GM21515 (cell line): Measurements from ENCODE around the gene NRP2.

ENCODE experiments used
- ATAC-seq: cut with Tn5 transposase; IDR thresholded peaks from one replicate; pipeline ENCODE4 v1.9.1; 2021; ENCODE audit not compliant: unreplicated experiment

NRP2 gene

GRCh38 chr2:205685314-205686055 lies 3.2 kb downstream of the NRP2 start:
- ATAC-seq: no peak

- no peak for ATAC-seq
These were observed 3.9 kb downstream of the NRP2 start for GRCh38 chr2:205686056-205686782.

- ATAC-seq: no peak
These were observed 4.7 kb downstream of the NRP2 start for GRCh38 chr2:205686783-205687640.

- no peak for ATAC-seq
These were observed 5.3 kb downstream of the NRP2 start for GRCh38 chr2:205687641-205687956.

- ATAC-seq: no peak
These were observed 6.3 kb downstream of the NRP2 start for GRCh38 chr2:205688417-205689200.

GRCh38 chr2:205689820-205690219 lies 7.5 kb downstream of the NRP2 start:
- no peak for ATAC-seq

- ATAC-seq: no peak
These were observed 9.8 kb downstream of the NRP2 start for GRCh38 chr2:205692104-205692503.

- no peak for ATAC-seq
These were observed 12.0 kb downstream of the NRP2 start for GRCh38 chr2:205694256-205694655.

GRCh38 chr2:205695460-205695991 lies 13.2 kb downstream of the NRP2 start:
- ATAC-seq: no peak

- no peak for ATAC-seq
These were observed 14.1 kb downstream of the NRP2 start for GRCh38 chr2:205696331-205696926.

GRCh38 chr2:205696927-205697441 lies 14.7 kb downstream of the NRP2 start:
- ATAC-seq: no peak

- no peak for ATAC-seq
These were observed 16.3 kb downstream of the NRP2 start for GRCh38 chr2:205698286-205699268.

- ATAC-seq: no peak
These were observed 17.4 kb downstream of the NRP2 start for GRCh38 chr2:205699515-205700289.

- ATAC-seq: peak; percentile 71
These were observed 18.2 kb downstream of the NRP2 start for GRCh38 chr2:205700331-205701132.

GRCh38 chr2:205701509-205701908 lies 19.2 kb downstream of the NRP2 start:
- ATAC-seq: no peak

- ATAC-seq: no peak
These were observed 20.3 kb downstream of the NRP2 start for GRCh38 chr2:205702576-205702975.

GRCh38 chr2:205703471-205704126 lies 21.3 kb downstream of the NRP2 start:
- ATAC-seq: no peak
